ENCODE data around the gene AOPEP. TPM values are rescaled to one million over a fixed set of nuclear protein-coding genes. Genes with fewer than 3 reads are reported as not detected.

Gene AOPEP
- total and polyA plus RNA-seq, 9 of the 15 experiments (the other 6 are each of a cell fraction or from before 2014, with no cell fraction given), result 4.5 to 19.3 (median 13.5) TPM

GRCh38 chr9:94837404-94837803 lies 110.9 kb downstream of the AOPEP start:
- Histone ChIP-seq H3K36me3 (ENCODE audit: control insufficient read depth, insufficient read depth, low read length) (no peaks in the 10 kb centered on the region), H3K9me3 (replicated peaks; ENCODE audit: control insufficient read depth, insufficient read depth, low read depth, low read length) (no peaks in the 10 kb centered on the region), H2AFZ (ENCODE audit: low read depth, low read length) (no peak overlapping the region), H3K27ac (ENCODE audit: extremely low read depth, low read depth, low read length) (no peak overlapping the region), H3K4me1 (replicated peaks in 1 of 2; ENCODE audit: control insufficient read depth in 2 of 2, insufficient read depth in 2 of 2, low read length in 2 of 2) (no peaks in the 10 kb centered on the region), H3K4me2 (ENCODE audit: insufficient read depth, low read length) (no peak overlapping the region), H3K27me3 (ENCODE audit: control insufficient read depth in 2 of 2, insufficient read depth in 2 of 2, low read length in 2 of 2) (no peaks in the 10 kb centered on the region), H3K9me1 (ENCODE audit: control insufficient read depth, insufficient read depth, low read length) (no peaks in the 10 kb centered on the region), H3K79me2 (ENCODE audit: control insufficient read depth, insufficient read depth, low read length) (no peaks in the 10 kb centered on the region), H3K9ac (ENCODE audit: insufficient read depth in 1 of 2, low read depth in 2 of 2, low read length in 2 of 2) (no peak overlapping the region), H3K4me3 (no peak overlapping the region), H4K20me1 (replicated peaks; ENCODE audit: control insufficient read depth, insufficient read depth, low read length) (no peaks in the 10 kb centered on the region)
- DNase-seq (ENCODE audit: extremely low read depth in 1 of 4, low spot score in 3 of 4) (no peak), FAIRE-seq (no peak), ATAC-seq (no peak)
- WGBS (ENCODE audit: insufficient coverage, low coverage, missing lambda C conversion rate), result 54% methylated on average over 5 of the region's 5 CpGs
- intact Hi-C loops (cut with micrococcal nuclease), result no loop called here
- TF ChIP-seq ZBTB1 (CRISPR knock-in tag; IDR thresholded peaks at IDR 0.05; ENCODE audit: borderline replicate concordance, low read depth) (no peak), CTBP1 (IDR thresholded peaks at IDR 0.05; ENCODE audit: borderline replicate concordance) (no peak), PHB2 (IDR thresholded peaks at IDR 0.05; ENCODE audit: low read depth) (no peak), ZNF280A (IDR thresholded peaks at IDR 0.05; ENCODE audit: low read depth, partially characterized antibody) (peak; percentile 25), ZNF324 (CRISPR knock-in tag; IDR thresholded peaks at IDR 0.05) (peak; percentile 96), POLR2AphosphoS2 (IDR thresholded peaks at IDR 0.05; ENCODE audit: low read length) (no peak)
- in situ Hi-C loops (cut with MboI), result no loop called here
- POLR2A ChIA-PET, result no interaction called here
- BruUV-seq (replicated peaks), result no TSS peak
- CTCF ChIA-PET (ENCODE audit: low intra/inter-chr PET ratio), result no interaction called here

Measured in K562 (cell line).